Activated CD4-positive, alpha-beta T cell treated with anti-CD3 and anti-CD28 coated beads, Interleukin-2, amount 10 ng/mL, durations not matched to agents 24 days and 14 days (primary cell): ENCODE results near the gene MICU2. TPM values are rescaled to one million over a fixed set of nuclear protein-coding genes. Genes with fewer than 3 reads are reported as not detected.

Experiments
- DNase-seq: peaks from one replicate; pipeline ENCODE4 v3.0.0; 2022
- H3K27ac Mint-ChIP-seq: one replicate; pipeline ENCODE4 v1.8.0; 2022; ENCODE audit warnings: mild to moderate bottlenecking, mixed read lengths
- H3K27me3 Mint-ChIP-seq: one replicate; pipeline ENCODE4 v1.8.0; 2022; ENCODE audit warnings: mixed read lengths
- H3K36me3 Mint-ChIP-seq: one replicate; pipeline ENCODE4 v1.8.0; 2022; ENCODE audit warnings: low read depth, mild to moderate bottlenecking, mixed read lengths
- H3K4me1 Mint-ChIP-seq: one replicate; pipeline ENCODE4 v1.8.0; 2021; ENCODE audit warnings: mixed read lengths
- H3K4me3 Mint-ChIP-seq: one replicate; pipeline ENCODE4 v1.8.0; 2022; ENCODE audit warnings: mild to moderate bottlenecking, moderate library complexity, mixed read lengths
- H3K9me3 Mint-ChIP-seq: one replicate; pipeline ENCODE4 v1.8.0; 2021; ENCODE audit warnings: mixed read lengths
- intact Hi-C: fragments of 100-400 bp; cut with micrococcal nuclease; formaldehyde crosslinking; loops from one replicate; pipeline ENCODE4 v1.15.1; 2023
- total RNA-seq: library from RNA; stranded (reverse); gene quantifications from 2 replicates; pipeline ENCODE4 v1.2.3, GENCODE V29; 2022

MICU2 gene
- 34.2 and 35.0 TPM in 2 replicates for total RNA-seq

GRCh38 chr13:21603531-21604448 lies at the start of gene MICU2:
Gene MICU2 (minus strand): TSS chr13:21604170. CDS start chr13:21604148, 22 bp downstream.
- H3K27me3 Mint-ChIP-seq = peaks cover 22% of the 10 kb centered on the region
- DNase-seq = peak; percentile 99
- no peaks in the 10 kb centered on the region for H3K9me3 Mint-ChIP-seq
- H3K36me3 Mint-ChIP-seq = peaks cover 15% of the 10 kb centered on the region
- H3K4me3 Mint-ChIP-seq = peak within 1 kb of the TSS; percentile 89
- intact Hi-C loops = loop anchor here (1.0 to 10.0 kb wide), 5 partner anchors 68 to 461 kb away; partner anchors contain the start of genes FGF9, MRPL57, SKA3 and ZDHHC20
- H3K27ac Mint-ChIP-seq = peak within 1 kb of the TSS; percentile 89
- peaks cover 25% of the 10 kb centered on the region for H3K4me1 Mint-ChIP-seq

- Mint-ChIP-seq H3K4me1 (no peaks in the 10 kb centered on the region), H3K27me3 (peaks cover 4% of the 10 kb centered on the region), H3K9me3 (no peaks in the 10 kb centered on the region), H3K36me3 (no peaks in the 10 kb centered on the region), H3K27ac (no peak overlapping the region), H3K4me3 (no peak overlapping the region)
- no peak for DNase-seq
- intact Hi-C loops = no loop called here
Observed at GRCh38 chr13:21641629-21642028, 37.7 kb upstream of the MICU2 start.

- no peak overlapping the region for H3K27ac Mint-ChIP-seq
- H3K9me3 Mint-ChIP-seq = no peaks in the 10 kb centered on the region
- H3K27me3 Mint-ChIP-seq = peaks cover 7% of the 10 kb centered on the region
- no peak overlapping the region for H3K4me3 Mint-ChIP-seq
- peak; percentile 45 for DNase-seq
- H3K4me1 Mint-ChIP-seq = no peaks in the 10 kb centered on the region
- H3K36me3 Mint-ChIP-seq = no peaks in the 10 kb centered on the region
- intact Hi-C loops = loop anchor here (10.0 kb wide), 1 partner anchor 1155 kb away; no protein-coding TSS in a partner anchor
Observed at GRCh38 chr13:21639561-21639960, 35.6 kb upstream of the MICU2 start.

- intact Hi-C loops = loop anchor here (1.0 to 10.0 kb wide), 2 partner anchors 640 to 1156 kb away; no protein-coding TSS in a partner anchor
- Mint-ChIP-seq H3K27me3 (peaks cover 7% of the 10 kb centered on the region), H3K4me1 (no peaks in the 10 kb centered on the region), H3K27ac (no peak overlapping the region), H3K9me3 (no peaks in the 10 kb centered on the region), H3K4me3 (no peak overlapping the region), H3K36me3 (no peaks in the 10 kb centered on the region)
- DNase-seq = peak; percentile 77
Observed at GRCh38 chr13:21638319-21639282, 34.6 kb upstream of the MICU2 start.

GRCh38 chr13:21637296-21637695 lies 33.3 kb upstream of the MICU2 start:
- no peak for DNase-seq
- H3K36me3 Mint-ChIP-seq = no peaks in the 10 kb centered on the region

GRCh38 chr13:21636656-21637055 lies 32.7 kb upstream of the MICU2 start:
- Mint-ChIP-seq H3K4me3 (no peak overlapping the region), H3K27me3 (peaks cover 7% of the 10 kb centered on the region), H3K9me3 (no peaks in the 10 kb centered on the region), H3K36me3 (no peaks in the 10 kb centered on the region), H3K4me1 (no peaks in the 10 kb centered on the region), H3K27ac (no peak overlapping the region)
- intact Hi-C loops = loop anchor here (10.0 kb wide), 1 partner anchor 1158 kb away; no protein-coding TSS in a partner anchor
- DNase-seq = no peak

More at GRCh38 chr13:21637296-21637695, 33.3 kb upstream of the MICU2 start:
- H3K27ac Mint-ChIP-seq = no peak overlapping the region
- peaks cover 7% of the 10 kb centered on the region for H3K27me3 Mint-ChIP-seq
- no peaks in the 10 kb centered on the region for H3K4me1 Mint-ChIP-seq
- H3K4me3 Mint-ChIP-seq = no peak overlapping the region
- intact Hi-C loops = loop anchor here (10.0 kb wide), 1 partner anchor 1158 kb away; no protein-coding TSS in a partner anchor
- H3K9me3 Mint-ChIP-seq = no peaks in the 10 kb centered on the region

- H3K27ac Mint-ChIP-seq = no peak overlapping the region
- intact Hi-C loops = loop anchor here (10.0 kb wide), 1 partner anchor 1163 kb away; no protein-coding TSS in a partner anchor
- no peak overlapping the region for H3K4me3 Mint-ChIP-seq
- H3K36me3 Mint-ChIP-seq = no peaks in the 10 kb centered on the region
- H3K9me3 Mint-ChIP-seq = no peaks in the 10 kb centered on the region
- no peak for DNase-seq
- peaks cover 9% of the 10 kb centered on the region for H3K27me3 Mint-ChIP-seq
- no peaks in the 10 kb centered on the region for H3K4me1 Mint-ChIP-seq
Observed at GRCh38 chr13:21632196-21632595, 28.2 kb upstream of the MICU2 start.

GRCh38 chr13:21625366-21625765 lies 21.4 kb upstream of the MICU2 start:
- H3K36me3 Mint-ChIP-seq = no peaks in the 10 kb centered on the region
- no peak overlapping the region for H3K4me3 Mint-ChIP-seq
- intact Hi-C loops = no loop called here
- no peaks in the 10 kb centered on the region for H3K4me1 Mint-ChIP-seq
- no peak overlapping the region for H3K27ac Mint-ChIP-seq
- no peaks in the 10 kb centered on the region for H3K9me3 Mint-ChIP-seq
- DNase-seq = no peak
- H3K27me3 Mint-ChIP-seq = peaks cover 14% of the 10 kb centered on the region

GRCh38 chr13:21620861-21621260 lies 16.9 kb upstream of the MICU2 start:
- Mint-ChIP-seq H3K27ac (no peak overlapping the region), H3K36me3 (no peaks in the 10 kb centered on the region), H3K27me3 (peaks cover 37% of the 10 kb centered on the region), H3K9me3 (no peaks in the 10 kb centered on the region), H3K4me3 (no peak overlapping the region), H3K4me1 (no peaks in the 10 kb centered on the region)
- DNase-seq = peak; percentile 30
- intact Hi-C loops = no loop called here

GRCh38 chr13:21619633-21620220 lies 15.8 kb upstream of the MICU2 start:
- no peaks in the 10 kb centered on the region for H3K4me1 Mint-ChIP-seq
- intact Hi-C loops = no loop called here
- H3K27ac Mint-ChIP-seq = no peak overlapping the region
- H3K9me3 Mint-ChIP-seq = no peaks in the 10 kb centered on the region
- H3K27me3 Mint-ChIP-seq = peaks cover 42% of the 10 kb centered on the region
- H3K4me3 Mint-ChIP-seq = no peak overlapping the region
- DNase-seq = no peak
- no peaks in the 10 kb centered on the region for H3K36me3 Mint-ChIP-seq

- intact Hi-C loops = no loop called here
- Mint-ChIP-seq H3K27me3 (peaks cover 36% of the 10 kb centered on the region), H3K4me3 (no peak overlapping the region), H3K27ac (no peak overlapping the region), H3K36me3 (no peaks in the 10 kb centered on the region), H3K4me1 (no peaks in the 10 kb centered on the region), H3K9me3 (no peaks in the 10 kb centered on the region)
- DNase-seq = no peak
Observed at GRCh38 chr13:21616880-21617279, 12.9 kb upstream of the MICU2 start.

GRCh38 chr13:21616205-21616866 lies 12.4 kb upstream of the MICU2 start:
- Mint-ChIP-seq H3K27ac (no peak overlapping the region), H3K4me3 (no peak overlapping the region), H3K36me3 (no peaks in the 10 kb centered on the region), H3K27me3 (peaks cover 33% of the 10 kb centered on the region), H3K9me3 (no peaks in the 10 kb centered on the region), H3K4me1 (no peaks in the 10 kb centered on the region)
- no peak for DNase-seq
- intact Hi-C loops = no loop called here

- peaks cover 28% of the 10 kb centered on the region for H3K27me3 Mint-ChIP-seq
- no peak overlapping the region for H3K27ac Mint-ChIP-seq
- no peak overlapping the region for H3K4me3 Mint-ChIP-seq
- DNase-seq = no peak
- H3K9me3 Mint-ChIP-seq = no peaks in the 10 kb centered on the region
- intact Hi-C loops = no loop called here
- H3K4me1 Mint-ChIP-seq = no peaks in the 10 kb centered on the region
- H3K36me3 Mint-ChIP-seq = no peaks in the 10 kb centered on the region
Observed at GRCh38 chr13:21615427-21615826, 11.5 kb upstream of the MICU2 start.
